HepG2 (cell line): ENCODE data around the gene SEPTIN2.
A peak's percentile ranks its signal among the peaks of the same experiment; 100 is the strongest.

Experiments used
- ATF2 ChIP-seq: sonication (generic); formaldehyde crosslinking; IDR thresholded peaks from 2 replicates; pipeline ENCODE4 v1.4.0; 2020; ENCODE audit warnings: missing genetic modification reagents
- CTCF ChIP-seq: sonication (generic); formaldehyde crosslinking; IDR thresholded peaks from 2 replicates; pipeline ENCODE4 v1.5.0; 2020; ENCODE audit warnings: mild to moderate bottlenecking, missing genetic modification reagents, moderate library complexity
- HHEX ChIP-seq: IDR thresholded peaks from 2 replicates; pipeline ENCODE4 v1.6.1; 2016; ENCODE audit warnings: control low read depth
- SAFB2 ChIP-seq: sonication (generic); formaldehyde crosslinking; IDR thresholded peaks from 2 replicates; pipeline ENCODE4 v1.5.1; 2020; ENCODE audit warnings: missing genetic modification reagents, low read depth, mild to moderate bottlenecking, borderline replicate concordance
- TAF1 ChIP-seq: sonication (generic); formaldehyde crosslinking; IDR thresholded peaks from 2 replicates; pipeline ENCODE4 v1.4.0; 2020; ENCODE audit warnings: missing genetic modification reagents
- TCF7 ChIP-seq: sonication (generic); IDR thresholded peaks from 2 replicates; pipeline ENCODE4 v1.6.1; 2016; ENCODE audit warnings: antibody characterized with exemption, low read depth
- UBTF ChIP-seq: sonication (generic); formaldehyde crosslinking; IDR thresholded peaks from 2 replicates; pipeline ENCODE4 v1.4.0; 2020; ENCODE audit warnings: mild to moderate bottlenecking, missing genetic modification reagents
- ZNF276 ChIP-seq: sonication (generic); formaldehyde crosslinking; IDR thresholded peaks from 2 replicates; pipeline ENCODE4 v1.4.0; 2020; ENCODE audit warnings: mild to moderate bottlenecking, low read depth, missing genetic modification reagents
- ZNF615 ChIP-seq: sonication (generic); formaldehyde crosslinking; IDR thresholded peaks from 2 replicates; pipeline ENCODE4 v1.5.0; 2020; ENCODE audit warnings: mild to moderate bottlenecking, missing genetic modification reagents, borderline replicate concordance
- TF ChIP-seq, protein P1 (sequence below), 2 experiments: IDR thresholded peaks; 2 replicates each; pipeline ENCODE4 v1.6.1; 2011 to 2012; ENCODE audit warnings: low read length in 2 of 2, borderline replicate concordance in 1 of 2, low read depth in 1 of 2, mild to moderate bottlenecking in 1 of 2, moderate library complexity in 1 of 2

DNA sequence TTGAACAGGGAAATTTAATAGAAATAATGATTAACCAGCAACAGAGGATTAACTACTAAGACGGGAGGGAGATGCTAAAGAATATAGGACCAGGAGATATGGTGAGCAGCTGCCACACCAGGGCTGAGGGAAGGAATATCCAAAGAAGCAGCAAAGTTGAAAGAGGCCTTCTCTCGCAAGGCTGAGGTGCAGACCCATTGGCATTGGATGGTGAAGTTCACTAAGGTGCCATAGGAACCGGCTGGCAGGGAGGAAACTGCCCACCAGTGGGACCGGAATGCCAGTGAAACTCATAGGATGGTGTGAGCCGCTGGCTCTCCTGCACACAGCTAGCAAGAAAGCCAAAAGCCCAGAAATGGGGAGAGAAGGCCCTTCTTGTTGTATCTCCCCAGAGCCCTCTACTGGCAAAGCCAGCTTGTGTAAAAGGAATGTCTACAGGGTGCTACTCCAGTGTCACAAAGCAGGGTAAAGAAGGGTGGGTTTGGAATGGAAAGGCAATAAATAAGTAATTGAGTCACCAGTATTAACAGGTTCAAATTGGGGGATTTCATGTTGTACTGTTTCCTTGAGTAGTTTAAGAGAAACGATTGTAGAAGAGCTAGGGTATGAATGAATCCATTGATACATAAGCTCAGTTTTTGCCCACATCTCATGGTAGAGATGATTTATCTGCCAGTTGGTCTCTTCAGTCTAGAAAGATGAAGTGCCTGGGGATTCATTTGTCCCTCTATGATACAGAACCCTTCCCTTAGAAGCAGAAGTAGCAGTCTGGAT is 76.4 kb downstream of the SEPTIN2 start:
- TF ChIP-seq TAF1 (no peak), CTCF (CRISPR knock-in tag) (peak; percentile 69), ZNF276 (CRISPR knock-in tag) (no peak), ZNF615 (CRISPR knock-in tag) (no peak), UBTF (CRISPR knock-in tag) (no peak), SAFB2 (CRISPR knock-in tag) (no peak), HHEX (CRISPR knock-in tag) (no peak), ATF2 (CRISPR knock-in tag) (no peak), TCF7 (no peak)
- TF ChIP-seq, protein P1, sequence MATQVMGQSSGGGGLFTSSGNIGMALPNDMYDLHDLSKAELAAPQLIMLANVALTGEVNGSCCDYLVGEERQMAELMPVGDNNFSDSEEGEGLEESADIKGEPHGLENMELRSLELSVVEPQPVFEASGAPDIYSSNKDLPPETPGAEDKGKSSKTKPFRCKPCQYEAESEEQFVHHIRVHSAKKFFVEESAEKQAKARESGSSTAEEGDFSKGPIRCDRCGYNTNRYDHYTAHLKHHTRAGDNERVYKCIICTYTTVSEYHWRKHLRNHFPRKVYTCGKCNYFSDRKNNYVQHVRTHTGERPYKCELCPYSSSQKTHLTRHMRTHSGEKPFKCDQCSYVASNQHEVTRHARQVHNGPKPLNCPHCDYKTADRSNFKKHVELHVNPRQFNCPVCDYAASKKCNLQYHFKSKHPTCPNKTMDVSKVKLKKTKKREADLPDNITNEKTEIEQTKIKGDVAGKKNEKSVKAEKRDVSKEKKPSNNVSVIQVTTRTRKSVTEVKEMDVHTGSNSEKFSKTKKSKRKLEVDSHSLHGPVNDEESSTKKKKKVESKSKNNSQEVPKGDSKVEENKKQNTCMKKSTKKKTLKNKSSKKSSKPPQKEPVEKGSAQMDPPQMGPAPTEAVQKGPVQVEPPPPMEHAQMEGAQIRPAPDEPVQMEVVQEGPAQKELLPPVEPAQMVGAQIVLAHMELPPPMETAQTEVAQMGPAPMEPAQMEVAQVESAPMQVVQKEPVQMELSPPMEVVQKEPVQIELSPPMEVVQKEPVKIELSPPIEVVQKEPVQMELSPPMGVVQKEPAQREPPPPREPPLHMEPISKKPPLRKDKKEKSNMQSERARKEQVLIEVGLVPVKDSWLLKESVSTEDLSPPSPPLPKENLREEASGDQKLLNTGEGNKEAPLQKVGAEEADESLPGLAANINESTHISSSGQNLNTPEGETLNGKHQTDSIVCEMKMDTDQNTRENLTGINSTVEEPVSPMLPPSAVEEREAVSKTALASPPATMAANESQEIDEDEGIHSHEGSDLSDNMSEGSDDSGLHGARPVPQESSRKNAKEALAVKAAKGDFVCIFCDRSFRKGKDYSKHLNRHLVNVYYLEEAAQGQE (IDR thresholded peaks at IDR 0.05; ENCODE audit: borderline replicate concordance in 1 of 2, low read depth in 1 of 2, low read length in 2 of 2) = no peak
